Measurements from ENCODE around the gene UST.

The UST gene

GRCh38 chr6:149061930-149062329 lies 315.1 kb downstream of the UST start:
- Histone ChIP-seq H2AFZ (ENCODE audit: low read length) (no peak overlapping the region), H2BK15ac (ENCODE audit: low read length) (no peak overlapping the region), H3K18ac (ENCODE audit: low read length) (no peak overlapping the region), H3K4me1 (ENCODE audit: control insufficient read depth in 2 of 2, insufficient read depth in 1 of 2, low read depth in 1 of 2, low read length in 2 of 2) (peaks cover 15 to 20% of the 10 kb centered on the region in 2 donors), H4K8ac (ENCODE audit: low read depth, low read length) (no peak overlapping the region), H3K14ac (ENCODE audit: low read length) (no peak overlapping the region), H3K36me3 (replicated peaks in 1 of 2; ENCODE audit: control insufficient read depth in 2 of 2, insufficient read depth in 2 of 2, low read length in 2 of 2) (no peaks in the 10 kb centered on the region), H3K4me2 (ENCODE audit: insufficient read depth, low read length, poor library complexity, severe bottlenecking) (no peak overlapping the region), H3K9me3 (replicated peaks in 1 of 2; ENCODE audit: control insufficient read depth in 2 of 2, insufficient read depth in 1 of 2, low read depth in 1 of 2, low read length in 2 of 2) (no peaks in the 10 kb centered on the region), H3K27ac (replicated peaks; ENCODE audit: low read length) (no peak overlapping the region), H3K4ac (ENCODE audit: low read length) (no peak overlapping the region), H4K91ac (ENCODE audit: low read depth, low read length, poor library complexity) (no peak overlapping the region), H2BK120ac (ENCODE audit: low read depth, low read length) (no peak overlapping the region), H3K23ac (ENCODE audit: low read depth, low read length, poor library complexity) (no peak overlapping the region), H3K27me3 (ENCODE audit: control insufficient read depth in 3 of 3, insufficient read depth in 3 of 3, low read depth in 1 of 3, low read length in 3 of 3) (no peaks in the 10 kb centered on the region), H3K4me3 (ENCODE audit: low read length in 2 of 2) (no peak overlapping the region), H2BK12ac (ENCODE audit: low read length) (no peak overlapping the region), H2BK5ac (ENCODE audit: low read length) (no peak overlapping the region), H2AK5ac (ENCODE audit: low read depth, low read length) (no peak overlapping the region), H3K9ac (ENCODE audit: low read depth, low read length, poor library complexity) (no peak overlapping the region), H3K79me1 (ENCODE audit: low read depth, low read length) (no peaks in the 10 kb centered on the region)
- WGBS, 2 donors (ENCODE audit: extremely low coverage in 2 of 2, insufficient read length in 2 of 2, insufficient replicate concordance in 1 of 2): no CpG with 5 or more reads among the region's 2 CpGs
- DNase-seq (ENCODE audit: low spot score): no peak

- no peak overlapping the region for H2BK5ac ChIP-seq (ENCODE audit: low read length)
- H3K14ac ChIP-seq (ENCODE audit: low read length): no peak overlapping the region
- H3K4me2 ChIP-seq (ENCODE audit: insufficient read depth, low read length, poor library complexity, severe bottlenecking): no peak overlapping the region
- H3K27me3 ChIP-seq (ENCODE audit: control insufficient read depth in 3 of 3, insufficient read depth in 3 of 3, low read depth in 1 of 3, low read length in 3 of 3): no peaks in the 10 kb centered on the region
- WGBS, 2 donors (ENCODE audit: extremely low coverage in 2 of 2, insufficient read length in 2 of 2, insufficient replicate concordance in 1 of 2): no CpG with 5 or more reads among the region's 5 CpGs
- H4K91ac ChIP-seq (ENCODE audit: low read depth, low read length, poor library complexity): no peak overlapping the region
- H3K18ac ChIP-seq (ENCODE audit: low read length): no peak overlapping the region
- no peak overlapping the region for H2BK120ac ChIP-seq (ENCODE audit: low read depth, low read length)
- no peak overlapping the region for H3K4me3 ChIP-seq (ENCODE audit: low read length in 2 of 2)
- no peak overlapping the region for H3K27ac ChIP-seq (replicated peaks; ENCODE audit: low read length)
- no peak overlapping the region for H2BK12ac ChIP-seq (ENCODE audit: low read length)
- no peaks in the 10 kb centered on the region for H3K79me1 ChIP-seq (ENCODE audit: low read depth, low read length)
- H4K8ac ChIP-seq (ENCODE audit: low read depth, low read length): no peak overlapping the region
- no peaks in the 10 kb centered on the region for H3K9me3 ChIP-seq (replicated peaks in 1 of 2; ENCODE audit: control insufficient read depth in 2 of 2, insufficient read depth in 1 of 2, low read depth in 1 of 2, low read length in 2 of 2)
- H3K23ac ChIP-seq (ENCODE audit: low read depth, low read length, poor library complexity): no peak overlapping the region
- no peak for DNase-seq (ENCODE audit: low spot score)
- no peak overlapping the region for H2AFZ ChIP-seq (ENCODE audit: low read length)
- H3K4me1 ChIP-seq (ENCODE audit: control insufficient read depth in 2 of 2, insufficient read depth in 1 of 2, low read depth in 1 of 2, low read length in 2 of 2): peaks cover 15 to 20% of the 10 kb centered on the region in 2 donors
- no peak overlapping the region for H2AK5ac ChIP-seq (ENCODE audit: low read depth, low read length)
- no peak overlapping the region for H3K4ac ChIP-seq (ENCODE audit: low read length)
- H3K9ac ChIP-seq (ENCODE audit: low read depth, low read length, poor library complexity): no peak overlapping the region
- H2BK15ac ChIP-seq (ENCODE audit: low read length): no peak overlapping the region
- no peaks in the 10 kb centered on the region for H3K36me3 ChIP-seq (replicated peaks in 1 of 2; ENCODE audit: control insufficient read depth in 2 of 2, insufficient read depth in 2 of 2, low read length in 2 of 2)
Measured at GRCh38 chr6:149062653-149063348, 316.0 kb downstream of the UST start.

- no peaks in the 10 kb centered on the region for H3K36me3 ChIP-seq (replicated peaks in 1 of 2; ENCODE audit: control insufficient read depth in 2 of 2, insufficient read depth in 2 of 2, low read length in 2 of 2)
- no peak overlapping the region for H4K91ac ChIP-seq (ENCODE audit: low read depth, low read length, poor library complexity)
- H2BK15ac ChIP-seq (ENCODE audit: low read length): no peak overlapping the region
- H2AFZ ChIP-seq (ENCODE audit: low read length): no peak overlapping the region
- H3K27me3 ChIP-seq (ENCODE audit: control insufficient read depth in 3 of 3, insufficient read depth in 3 of 3, low read depth in 1 of 3, low read length in 3 of 3): peaks cover 0 to 2% (median 0%) of the 10 kb centered on the region in 3 experiments
- no peak overlapping the region for H2AK5ac ChIP-seq (ENCODE audit: low read depth, low read length)
- no peak overlapping the region for H2BK5ac ChIP-seq (ENCODE audit: low read length)
- H3K27ac ChIP-seq (replicated peaks; ENCODE audit: low read length): no peak overlapping the region
- no peak overlapping the region for H3K18ac ChIP-seq (ENCODE audit: low read length)
- no peak overlapping the region for H3K9ac ChIP-seq (ENCODE audit: low read depth, low read length, poor library complexity)
- no peak overlapping the region for H3K23ac ChIP-seq (ENCODE audit: low read depth, low read length, poor library complexity)
- H2BK12ac ChIP-seq (ENCODE audit: low read length): no peak overlapping the region
- H3K4me3 ChIP-seq (ENCODE audit: low read length in 2 of 2): no peak overlapping the region
- peaks cover 0 to 1% of the 10 kb centered on the region in 2 donors for H3K9me3 ChIP-seq (replicated peaks in 1 of 2; ENCODE audit: control insufficient read depth in 2 of 2, insufficient read depth in 1 of 2, low read depth in 1 of 2, low read length in 2 of 2)
- no peak for DNase-seq (ENCODE audit: low spot score)
- no peaks in the 10 kb centered on the region for H3K79me1 ChIP-seq (ENCODE audit: low read depth, low read length)
- no peak overlapping the region for H2BK120ac ChIP-seq (ENCODE audit: low read depth, low read length)
- WGBS, 2 donors (ENCODE audit: extremely low coverage in 2 of 2, insufficient read length in 2 of 2, insufficient replicate concordance in 1 of 2): no CpG with 5 or more reads among the region's 3 CpGs
- no peak overlapping the region for H3K4ac ChIP-seq (ENCODE audit: low read length)
- peaks cover 15 to 20% of the 10 kb centered on the region in 2 donors for H3K4me1 ChIP-seq (ENCODE audit: control insufficient read depth in 2 of 2, insufficient read depth in 1 of 2, low read depth in 1 of 2, low read length in 2 of 2)
- no peak overlapping the region for H3K14ac ChIP-seq (ENCODE audit: low read length)
- no peak overlapping the region for H4K8ac ChIP-seq (ENCODE audit: low read depth, low read length)
- no peak overlapping the region for H3K4me2 ChIP-seq (ENCODE audit: insufficient read depth, low read length, poor library complexity, severe bottlenecking)
Measured at GRCh38 chr6:149063468-149063867, 316.6 kb downstream of the UST start.

GRCh38 chr6:149064001-149064659 lies 317.3 kb downstream of the UST start:
- H3K9ac ChIP-seq (ENCODE audit: low read depth, low read length, poor library complexity): no peak overlapping the region
- no peak for DNase-seq (ENCODE audit: low spot score)
- H3K4me3 ChIP-seq (ENCODE audit: low read length in 2 of 2): no peak overlapping the region
- peaks cover 0 to 1% of the 10 kb centered on the region in 2 donors for H3K9me3 ChIP-seq (replicated peaks in 1 of 2; ENCODE audit: control insufficient read depth in 2 of 2, insufficient read depth in 1 of 2, low read depth in 1 of 2, low read length in 2 of 2)
- no peak overlapping the region for H3K4ac ChIP-seq (ENCODE audit: low read length)
- H4K91ac ChIP-seq (ENCODE audit: low read depth, low read length, poor library complexity): no peak overlapping the region
- no peak overlapping the region for H2BK12ac ChIP-seq (ENCODE audit: low read length)
- H4K8ac ChIP-seq (ENCODE audit: low read depth, low read length): no peak overlapping the region
- no peak overlapping the region for H3K14ac ChIP-seq (ENCODE audit: low read length)
- H3K18ac ChIP-seq (ENCODE audit: low read length): no peak overlapping the region
- H3K36me3 ChIP-seq (replicated peaks in 1 of 2; ENCODE audit: control insufficient read depth in 2 of 2, insufficient read depth in 2 of 2, low read length in 2 of 2): no peaks in the 10 kb centered on the region
- H3K27ac ChIP-seq (replicated peaks; ENCODE audit: low read length): no peak overlapping the region
- no peak overlapping the region for H3K4me2 ChIP-seq (ENCODE audit: insufficient read depth, low read length, poor library complexity, severe bottlenecking)
- no peaks in the 10 kb centered on the region for H3K79me1 ChIP-seq (ENCODE audit: low read depth, low read length)
- peaks cover 0 to 2% (median 0%) of the 10 kb centered on the region in 3 experiments for H3K27me3 ChIP-seq (ENCODE audit: control insufficient read depth in 3 of 3, insufficient read depth in 3 of 3, low read depth in 1 of 3, low read length in 3 of 3)
- H2BK5ac ChIP-seq (ENCODE audit: low read length): no peak overlapping the region
- H2AFZ ChIP-seq (ENCODE audit: low read length): no peak overlapping the region
- no peak overlapping the region for H3K23ac ChIP-seq (ENCODE audit: low read depth, low read length, poor library complexity)
- H3K4me1 ChIP-seq (ENCODE audit: control insufficient read depth in 2 of 2, insufficient read depth in 1 of 2, low read depth in 1 of 2, low read length in 2 of 2): peaks cover 15 to 18% of the 10 kb centered on the region in 2 donors
- WGBS, 2 donors (ENCODE audit: extremely low coverage in 2 of 2, insufficient read length in 2 of 2, insufficient replicate concordance in 1 of 2): no CpG with 5 or more reads among the region's 5 CpGs
- H2BK15ac ChIP-seq (ENCODE audit: low read length): no peak overlapping the region
- H2AK5ac ChIP-seq (ENCODE audit: low read depth, low read length): no peak overlapping the region
- H2BK120ac ChIP-seq (ENCODE audit: low read depth, low read length): no peak overlapping the region
